Epidermal melanocyte (primary cell): ENCODE measurements around the gene MADD.

ENCODE experiments used
- DNase-seq: peaks from one replicate; pipeline ENCODE4 v3.0.0; 2011; ENCODE audit warnings: low spot score; ENCODE audit not compliant: insufficient read length

Gene MADD

GRCh38 chr11:47356129-47356997, 86.4 kb downstream of the MADD start:
- DNase-seq: no peak

DNA sequence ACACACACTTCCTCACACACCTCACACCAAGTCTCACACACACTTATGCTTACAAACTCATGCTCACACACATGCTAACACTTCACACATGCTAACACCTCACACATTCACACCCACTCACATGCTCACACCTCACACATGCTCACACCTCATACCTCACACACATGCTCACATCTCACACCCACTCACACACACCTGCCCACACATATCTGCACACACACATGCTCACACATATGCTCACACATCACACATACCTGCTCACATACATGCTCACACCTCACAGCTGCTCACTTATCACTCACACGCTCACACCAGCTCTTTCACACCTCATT, 87.0 kb downstream of the MADD start:
- no peak for DNase-seq

DNA sequence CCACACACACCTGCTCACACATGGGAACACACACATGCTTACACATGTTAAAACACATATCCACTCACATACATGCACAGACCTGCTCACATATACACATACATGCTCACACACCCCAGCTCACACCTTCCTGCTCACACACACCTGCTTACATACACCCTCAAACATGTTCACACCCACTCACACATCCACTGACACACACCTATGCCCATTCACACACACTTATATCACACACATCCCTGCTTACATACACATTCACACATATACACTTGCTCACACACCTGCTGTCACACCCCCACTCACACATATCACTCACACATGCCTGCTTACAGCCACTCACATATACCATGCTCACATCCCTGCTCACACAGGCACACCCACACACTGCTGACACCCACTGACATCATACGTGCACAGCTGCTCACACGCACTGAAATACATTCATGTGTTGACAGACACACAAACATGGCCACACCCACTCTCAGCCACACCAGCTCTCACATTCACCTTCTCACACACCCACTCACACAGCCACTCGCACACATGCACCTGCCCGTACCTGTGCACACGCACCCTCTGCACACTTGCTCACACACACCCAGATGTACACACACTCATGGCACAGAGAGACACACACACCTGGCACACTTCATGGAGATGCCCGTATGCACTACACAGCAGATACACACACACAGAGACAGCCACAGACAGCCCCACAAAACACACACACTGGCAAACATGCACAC, 88.2 kb downstream of the MADD start:
- no peak for DNase-seq

- DNase-seq: no peak
Observed at GRCh38 chr11:47358731-47359051, 88.8 kb downstream of the MADD start.

GRCh38 chr11:47359162-47359561, 89.2 kb downstream of the MADD start:
- no peak for DNase-seq

GRCh38 chr11:47359586-47359985, 89.7 kb downstream of the MADD start:
- DNase-seq: no peak

- DNase-seq: no peak
Observed at GRCh38 chr11:47360341-47360740, 90.4 kb downstream of the MADD start.

GRCh38 chr11:47361419-47361818, 91.5 kb downstream of the MADD start:
- DNase-seq: no peak

- DNase-seq: no peak
Observed at GRCh38 chr11:47366020-47366490, 96.1 kb downstream of the MADD start.

- DNase-seq: no peak
Observed at GRCh38 chr11:47369676-47370075, 99.7 kb downstream of the MADD start.

DNA sequence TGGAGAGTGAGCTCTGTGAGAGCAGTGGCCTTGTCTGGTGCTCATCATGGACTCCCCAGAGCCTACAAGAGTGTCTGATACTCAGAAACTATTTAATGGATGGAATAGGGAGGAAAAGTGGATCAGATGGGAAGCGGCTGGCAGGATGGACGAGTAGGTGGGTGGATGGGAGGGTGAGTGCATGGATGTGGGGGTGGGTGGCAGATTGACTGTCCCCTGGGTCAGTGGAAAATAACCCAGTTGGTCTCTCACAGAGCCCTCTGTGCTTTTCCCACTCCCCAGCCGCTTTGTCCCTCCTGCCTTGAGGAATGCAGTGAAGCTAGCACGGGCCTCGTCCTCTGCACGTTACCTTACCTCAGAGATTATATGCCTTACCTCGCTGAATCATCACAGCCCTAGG, 102.5 kb downstream of the MADD start:
- no peak for DNase-seq

- peak; percentile 59 for DNase-seq
Observed at GRCh38 chr11:47373876-47374719, 104.2 kb downstream of the MADD start.

- DNase-seq: no peak
Observed at GRCh38 chr11:47374720-47375019, 104.7 kb downstream of the MADD start.

DNA sequence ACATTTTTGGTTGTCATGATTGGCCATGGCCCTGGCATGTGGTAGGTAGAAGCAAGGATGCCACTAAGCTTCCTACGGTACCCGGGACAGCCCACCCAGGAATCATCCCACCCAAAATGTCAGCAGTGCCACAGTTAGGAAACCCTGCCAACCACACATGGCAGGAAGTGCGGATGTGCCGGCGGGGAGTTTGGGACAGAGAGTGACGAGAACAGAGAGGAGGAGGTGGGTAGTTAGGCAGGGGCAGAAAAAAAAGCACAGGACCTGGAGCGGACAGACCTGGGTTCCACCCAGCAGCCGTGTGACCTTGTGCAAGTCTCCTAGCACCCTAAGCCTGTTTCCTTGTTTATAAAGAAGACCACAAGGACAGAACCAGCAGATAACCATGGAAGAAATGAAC, 105.1 kb downstream of the MADD start:
- DNase-seq: no peak

DNA sequence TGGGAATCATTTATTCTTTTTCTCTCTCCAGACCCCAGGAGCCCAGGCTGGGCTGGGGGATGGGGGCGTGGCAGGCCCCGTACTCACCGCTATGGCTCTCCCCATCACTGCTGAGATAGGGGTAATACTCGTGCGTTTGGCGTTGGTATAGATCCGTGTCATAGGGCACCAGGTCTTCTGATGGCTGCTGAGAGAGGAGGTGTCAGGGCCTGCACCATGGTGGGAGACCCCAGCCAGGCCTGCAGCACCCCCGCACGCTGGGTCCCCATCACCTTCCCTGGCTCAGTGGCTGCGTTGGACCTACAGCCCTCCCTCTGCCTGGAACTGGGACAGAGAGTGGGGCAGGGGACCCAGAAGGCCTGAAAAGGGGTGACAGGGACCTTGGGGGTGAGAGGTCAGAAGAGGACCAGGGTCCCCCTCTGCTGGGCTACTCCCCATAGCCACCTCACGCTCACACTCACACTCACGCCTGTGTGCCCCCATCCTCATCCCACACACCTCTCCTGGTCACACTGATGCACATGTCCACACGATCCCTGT, 105.7 kb downstream of the MADD start:
- DNase-seq: no peak

- DNase-seq: no peak
Observed at GRCh38 chr11:47376107-47376524, 106.2 kb downstream of the MADD start.

DNA sequence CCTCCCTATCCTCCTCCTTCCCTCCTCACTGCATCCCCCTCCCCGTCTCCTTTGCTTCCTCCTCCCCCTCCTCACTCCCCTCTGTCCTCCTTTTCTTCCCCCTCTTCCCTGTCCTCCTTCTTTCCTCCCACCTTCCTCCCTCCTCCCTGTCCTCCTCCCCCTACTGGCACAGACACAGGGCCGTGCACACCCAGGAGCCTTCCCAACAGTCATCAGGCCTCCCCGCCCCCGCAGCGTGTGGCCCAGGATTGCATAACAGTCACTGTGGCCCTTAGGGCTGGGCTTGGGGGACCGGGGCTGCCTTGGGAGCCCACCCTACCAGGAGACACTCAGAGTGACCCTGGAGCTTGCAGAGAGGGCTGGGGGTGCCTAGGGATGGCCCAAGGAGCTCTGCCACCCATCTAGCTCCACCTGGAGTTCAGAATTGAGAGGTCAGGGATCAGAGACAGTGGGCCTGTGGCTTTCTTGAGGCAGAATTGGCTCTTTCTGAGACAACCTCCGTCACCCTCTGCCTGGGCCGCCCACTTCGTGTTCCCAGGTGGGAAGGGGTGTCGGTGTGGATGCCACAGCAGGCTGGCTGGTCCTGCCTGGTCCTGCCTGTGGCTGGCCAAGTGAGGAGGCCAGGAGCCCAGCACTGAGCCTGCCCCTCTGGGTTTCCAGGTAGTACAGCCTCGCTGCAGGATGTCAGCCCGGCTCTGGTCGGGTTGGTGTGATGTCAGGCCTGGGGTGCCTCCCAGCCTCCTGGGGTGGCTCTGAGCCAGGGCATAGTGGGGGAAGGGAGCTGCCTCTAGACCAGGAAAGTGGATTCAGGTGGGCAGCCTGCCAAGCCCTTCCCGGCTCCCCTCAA, 106.8 kb downstream of the MADD start:
- no peak for DNase-seq

GRCh38 chr11:47377571-47378009, 107.7 kb downstream of the MADD start:
- DNase-seq: no peak

GRCh38 chr11:47378010-47378835, 108.3 kb downstream of the MADD start, which contains the start of gene SPI1:
SPI1 (minus strand) TSS chr11:47378547; CDS start chr11:47378353, 194 bp downstream.
- DNase-seq: no peak

DNA sequence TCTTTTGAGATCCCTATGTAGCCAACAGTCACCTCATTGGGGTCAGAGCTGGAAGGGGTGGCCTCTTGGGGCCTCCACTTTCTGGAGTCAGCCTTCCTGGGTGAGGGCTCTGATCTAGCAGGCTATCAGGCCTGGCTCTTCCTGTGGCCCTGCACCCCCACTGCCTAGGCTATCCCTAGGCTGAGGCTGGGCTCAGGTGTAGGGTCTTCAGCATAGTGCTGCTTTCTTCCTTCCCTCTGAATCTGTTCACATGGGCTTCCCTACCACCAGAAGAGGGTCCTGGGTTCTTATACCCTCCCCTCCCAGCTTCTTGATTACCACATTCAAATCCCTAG, 108.9 kb downstream of the MADD start:
- DNase-seq: no peak
